Smooth muscle cell (in vitro differentiated cells): ENCODE measurements around the gene TRMT44. TPM values are rescaled to one million over a fixed set of nuclear protein-coding genes. Genes with fewer than 3 reads are reported as not detected.

Experiments used
- DNase-seq: peaks from one replicate; lab custom pipeline; 2025; ENCODE audit not compliant: unreplicated experiment; lab: John Stamatoyannopoulos, UW
- H2AFZ ChIP-seq: fragments of 200-600 bp; sonication (generic); 2 replicates; pipeline ENCODE4 v1.6.0; 2016; ENCODE audit warnings: antibody characterized with exemption, low read depth, mild to moderate bottlenecking
- H3F3A ChIP-seq: fragments of 200-600 bp; sonication (generic); 2 replicates; pipeline ENCODE4 v1.6.0; 2017; ENCODE audit warnings: antibody characterized with exemption, low read depth
- H3K27ac ChIP-seq: fragments of 200-600 bp; sonication (generic); 2 replicates; pipeline ENCODE4 v1.5.1; 2016; ENCODE audit warnings: low read depth, mild to moderate bottlenecking
- H3K27me3 ChIP-seq: fragments of 200-600 bp; sonication (generic); 2 replicates; pipeline ENCODE4 v1.6.1; 2016; ENCODE audit warnings: low read depth, mild to moderate bottlenecking
- H3K36me3 ChIP-seq: fragments of 200-600 bp; sonication (generic); 2 replicates; pipeline ENCODE4 v1.5.1; 2016; ENCODE audit warnings: low read depth
- H3K4me1 ChIP-seq: fragments of 200-600 bp; sonication (generic); 2 replicates; pipeline ENCODE4 v1.5.1; 2016; ENCODE audit warnings: low read depth
- H3K4me2 ChIP-seq: fragments of 200-600 bp; sonication (generic); 2 replicates; pipeline ENCODE4 v1.6.0; 2016; ENCODE audit warnings: mild to moderate bottlenecking
- H3K4me3 ChIP-seq: fragments of 200-600 bp; sonication (generic); 2 replicates; pipeline ENCODE4 v1.5.1; 2016; ENCODE audit warnings: mild to moderate bottlenecking
- H3K79me2 ChIP-seq: fragments of 200-600 bp; sonication (generic); 2 replicates; pipeline ENCODE4 v1.6.0; 2016; ENCODE audit warnings: low read depth, mild to moderate bottlenecking
- H3K9ac ChIP-seq: fragments of 200-600 bp; sonication (generic); 2 replicates; pipeline ENCODE4 v1.6.0; 2016; ENCODE audit warnings: low read depth
- H3K9me3 ChIP-seq: fragments of 200-600 bp; sonication (generic); replicated peaks from 2 replicates; pipeline ENCODE4 v1.5.1; 2016; ENCODE audit warnings: low read depth
- H4K20me1 ChIP-seq: fragments of 200-600 bp; sonication (generic); 2 replicates; pipeline ENCODE4 v1.6.0; 2016; ENCODE audit warnings: low read depth
- WGBS: methylation state at CpG from one replicate; pipeline ENCODE4 v1.1.7; 2016; ENCODE audit warnings: low lambda C conversion rate; 5-methylcytosine and 5-hydroxymethylcytosine counted together
- polyA plus RNA-seq: library from polyadenylated mRNA; unstranded; fragments of >200 nt; fragmentation: Nextera tagmentation; extraction: Ambion mirVana; gene quantifications from 2 replicates; pipeline ENCODE4 v1.2.1, GENCODE V29; 2016
- total RNA-seq: library from RNA; depleted of rRNA; stranded (reverse); fragments of >200 nt; gene quantifications from 2 replicates; pipeline ENCODE4 v1.2.3, GENCODE V29; 2014
- TF ChIP-seq, protein P1 (sequence below): fragments of 200-600 bp; sonication (generic); IDR thresholded peaks from 2 replicates; pipeline ENCODE4 v1.5.1; 2017; ENCODE audit warnings: borderline replicate concordance, mild to moderate bottlenecking, antibody characterized with exemption; ENCODE audit not compliant: insufficient read depth, poor library complexity, severe bottlenecking

Gene TRMT44
- total and polyA plus RNA-seq, 2 experiments from 2014 or later: 5.0 to 18.7 TPM

- Histone ChIP-seq H3K4me2 (no peak overlapping the region), H3K27ac (no peak overlapping the region), H4K20me1 (peaks cover 4% of the 10 kb centered on the region), H3K9ac (no peak overlapping the region), H2AFZ (no peak overlapping the region), H3K4me1 (peaks cover 4% of the 10 kb centered on the region), H3K27me3 (no peaks in the 10 kb centered on the region), H3F3A (no peaks in the 10 kb centered on the region), H3K79me2 (peaks cover 14% of the 10 kb centered on the region), H3K36me3 (no peaks in the 10 kb centered on the region), H3K4me3 (no peak overlapping the region), H3K9me3 (no peaks in the 10 kb centered on the region)
- DNase-seq: no peak
- TF ChIP-seq, protein P1, sequence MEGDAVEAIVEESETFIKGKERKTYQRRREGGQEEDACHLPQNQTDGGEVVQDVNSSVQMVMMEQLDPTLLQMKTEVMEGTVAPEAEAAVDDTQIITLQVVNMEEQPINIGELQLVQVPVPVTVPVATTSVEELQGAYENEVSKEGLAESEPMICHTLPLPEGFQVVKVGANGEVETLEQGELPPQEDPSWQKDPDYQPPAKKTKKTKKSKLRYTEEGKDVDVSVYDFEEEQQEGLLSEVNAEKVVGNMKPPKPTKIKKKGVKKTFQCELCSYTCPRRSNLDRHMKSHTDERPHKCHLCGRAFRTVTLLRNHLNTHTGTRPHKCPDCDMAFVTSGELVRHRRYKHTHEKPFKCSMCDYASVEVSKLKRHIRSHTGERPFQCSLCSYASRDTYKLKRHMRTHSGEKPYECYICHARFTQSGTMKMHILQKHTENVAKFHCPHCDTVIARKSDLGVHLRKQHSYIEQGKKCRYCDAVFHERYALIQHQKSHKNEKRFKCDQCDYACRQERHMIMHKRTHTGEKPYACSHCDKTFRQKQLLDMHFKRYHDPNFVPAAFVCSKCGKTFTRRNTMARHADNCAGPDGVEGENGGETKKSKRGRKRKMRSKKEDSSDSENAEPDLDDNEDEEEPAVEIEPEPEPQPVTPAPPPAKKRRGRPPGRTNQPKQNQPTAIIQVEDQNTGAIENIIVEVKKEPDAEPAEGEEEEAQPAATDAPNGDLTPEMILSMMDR: no peak
- WGBS: 91% methylated on average over 21 of the region's 21 CpGs
Measured at GRCh38 chr4:8434251-8435073, 6.1 kb upstream of the TRMT44 start.

DNA sequence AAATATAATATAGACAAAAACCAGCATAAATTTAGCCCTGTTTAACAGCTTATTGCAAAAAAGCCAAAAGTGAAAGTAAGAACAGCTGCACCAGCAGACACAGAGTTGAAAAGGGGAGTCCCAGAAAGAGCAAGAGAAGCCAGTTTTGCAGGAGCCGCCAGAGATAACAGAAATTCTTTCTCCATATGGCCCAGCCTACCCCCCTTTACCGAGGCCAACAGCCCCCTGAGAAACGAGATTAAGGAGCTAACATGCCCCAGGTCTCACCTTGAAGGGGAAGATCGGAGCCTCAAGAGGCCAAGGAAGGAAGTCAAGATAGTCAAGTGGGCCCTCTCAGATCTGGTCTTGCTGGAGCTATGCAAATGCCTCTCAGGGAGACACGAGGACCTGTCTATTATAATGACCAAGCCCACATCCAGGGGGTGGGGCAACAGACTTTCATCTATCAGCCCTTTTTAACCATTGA, 4.9 kb upstream of the TRMT44 start:
- Histone ChIP-seq H3F3A (no peaks in the 10 kb centered on the region), H3K27me3 (no peaks in the 10 kb centered on the region), H3K9me3 (no peaks in the 10 kb centered on the region), H3K27ac (no peak overlapping the region), H3K4me1 (peaks cover 4% of the 10 kb centered on the region), H3K79me2 (peaks cover 16% of the 10 kb centered on the region), H3K9ac (no peak overlapping the region), H3K4me2 (no peak overlapping the region), H2AFZ (no peak overlapping the region), H3K36me3 (no peaks in the 10 kb centered on the region), H4K20me1 (peaks cover 4% of the 10 kb centered on the region), H3K4me3 (peak overlapping the region; percentile 4)
- TF ChIP-seq, protein P1: no peak
- DNase-seq: no peak
- 69% methylated on average over 5 of the region's 5 CpGs for WGBS

- peaks cover 16% of the 10 kb centered on the region for H3K4me1 ChIP-seq
- no peak overlapping the region for H2AFZ ChIP-seq
- H3K9me3 ChIP-seq: no peaks in the 10 kb centered on the region
- H3F3A ChIP-seq: no peaks in the 10 kb centered on the region
- no peak for DNase-seq
- WGBS: 82% methylated on average over 13 of the region's 13 CpGs
- peak overlapping the region; percentile 22 for H3K4me3 ChIP-seq
- H3K79me2 ChIP-seq: peaks cover 31% of the 10 kb centered on the region
- H3K36me3 ChIP-seq: no peaks in the 10 kb centered on the region
- no peak overlapping the region for H3K9ac ChIP-seq
- H3K27me3 ChIP-seq: no peaks in the 10 kb centered on the region
- no peak overlapping the region for H3K27ac ChIP-seq
- peaks cover 4% of the 10 kb centered on the region for H4K20me1 ChIP-seq
- H3K4me2 ChIP-seq: no peak overlapping the region
- TF ChIP-seq, protein P1: no peak
Measured at GRCh38 chr4:8437281-8437680, 3.3 kb upstream of the TRMT44 start.

GRCh38 chr4:8438743-8439142, 1.8 kb upstream of the TRMT44 start:
- 92% methylated on average over 11 of the region's 11 CpGs for WGBS
- Histone ChIP-seq H3K9ac (no peak overlapping the region), H3F3A (no peaks in the 10 kb centered on the region), H3K27me3 (no peaks in the 10 kb centered on the region), H2AFZ (no peak overlapping the region), H3K27ac (no peak overlapping the region), H3K79me2 (peaks cover 46% of the 10 kb centered on the region), H3K4me1 (peaks cover 20% of the 10 kb centered on the region), H4K20me1 (peaks cover 10% of the 10 kb centered on the region), H3K36me3 (no peaks in the 10 kb centered on the region), H3K4me3 (no peak overlapping the region), H3K4me2 (no peak overlapping the region), H3K9me3 (no peaks in the 10 kb centered on the region)
- no peak for DNase-seq
- TF ChIP-seq, protein P1: no peak
